CD8-positive, alpha-beta memory T cell (primary cell): ENCODE results near the gene SLC25A41. TPM values are rescaled to one million over a fixed set of nuclear protein-coding genes. Genes with fewer than 3 reads are reported as not detected.

Source experiments
- CTCF ChIA-PET: fragments of 350-600 bp; sonication (Branson Sonifier 250); formaldehyde crosslinking; loops from one replicate; lab custom pipeline; 2021; ENCODE audit warnings: antibody characterized with exemption; lab: Charles Lee
- POLR2A ChIA-PET: fragments of 350-600 bp; sonication (Branson Sonifier 250); formaldehyde crosslinking; loops from one replicate; lab custom pipeline; 2021; ENCODE audit warnings: antibody characterized with exemption; lab: Charles Lee
- DNase-seq, 5 donors: peaks; one replicate each; pipeline versions ENCODE4 v3.0.0 to v3.0.0-alpha.2; 2020 to 2022; ENCODE audit warnings: mixed read lengths in 1 of 5
- H3K27ac ChIP-seq: one replicate; pipeline ENCODE4 v1.7.0; 2013; ENCODE audit warnings: low read depth, mild to moderate bottlenecking, low read length, moderate library complexity
- H3K27me3 ChIP-seq: 2 replicates; pipeline ENCODE4 v1.7.0; 2013; ENCODE audit warnings: low read length, mild to moderate bottlenecking; ENCODE audit not compliant: insufficient read depth, poor library complexity, severe bottlenecking
- H3K36me3 ChIP-seq: 2 replicates; pipeline ENCODE4 v1.7.0; 2013; ENCODE audit warnings: mild to moderate bottlenecking, low read length, moderate library complexity; ENCODE audit not compliant: insufficient read depth
- H3K4me1 ChIP-seq: 2 replicates; pipeline ENCODE4 v1.7.0; 2013; ENCODE audit warnings: mild to moderate bottlenecking, low read length, moderate library complexity; ENCODE audit not compliant: insufficient read depth
- H3K4me3 ChIP-seq: 2 replicates; pipeline ENCODE4 v1.7.0; 2013; ENCODE audit warnings: mild to moderate bottlenecking, low read length
- H3K9me3 ChIP-seq: 2 replicates; pipeline ENCODE4 v1.7.0; 2013; ENCODE audit warnings: mild to moderate bottlenecking, low read length
- H3K27ac Mint-ChIP-seq, 8 donors: one replicate each; pipeline ENCODE4 v1.8.0; 2020 to 2021; ENCODE audit warnings: mixed read lengths in 8 of 8, mild to moderate bottlenecking in 6 of 8, inconsistent platforms in 3 of 8, moderate library complexity in 3 of 8
- H3K27me3 Mint-ChIP-seq, 2 donors: one replicate each; pipeline ENCODE4 v1.8.0; 2020 to 2021; ENCODE audit warnings: mixed read lengths in 2 of 2, mild to moderate bottlenecking in 1 of 2, moderate library complexity in 1 of 2
- H3K36me3 Mint-ChIP-seq, 3 donors: one replicate each; pipeline ENCODE4 v1.8.0; 2020 to 2021; ENCODE audit warnings: mixed read lengths in 3 of 3, inconsistent platforms in 1 of 3, mild to moderate bottlenecking in 1 of 3
- H3K4me1 Mint-ChIP-seq, 3 donors: one replicate each; pipeline ENCODE4 v1.8.0; 2020 to 2021; ENCODE audit warnings: mixed read lengths in 3 of 3, inconsistent platforms in 1 of 3, mild to moderate bottlenecking in 1 of 3
- H3K4me3 Mint-ChIP-seq, 7 donors: one replicate each; pipeline ENCODE4 v1.8.0; 2020 to 2021; ENCODE audit warnings: mixed read lengths in 7 of 7, mild to moderate bottlenecking in 6 of 7, moderate library complexity in 4 of 7, inconsistent platforms in 2 of 7
- H3K9me3 Mint-ChIP-seq, 5 donors: one replicate each; pipeline ENCODE4 v1.8.0; 2020 to 2022; ENCODE audit warnings: mixed read lengths in 5 of 5, mild to moderate bottlenecking in 3 of 5, moderate library complexity in 2 of 5, inconsistent platforms in 1 of 5
- polyA plus RNA-seq: library from polyadenylated mRNA; unstranded; fragments of 300-500 nt; fragmentation: Illumina TruSeq; gene quantifications from one replicate; pipeline ENCODE4 v1.2.3, GENCODE V29; 2021
- total RNA-seq, 2 experiments: library from RNA; stranded (reverse); gene quantifications; one replicate each; pipeline ENCODE4 v1.2.3, GENCODE V29; 2021

The SLC25A41 gene
- total and polyA plus RNA-seq, 3 experiments from 2014 or later: 0.28 to 0.33 TPM; not detected in 1

DNA sequence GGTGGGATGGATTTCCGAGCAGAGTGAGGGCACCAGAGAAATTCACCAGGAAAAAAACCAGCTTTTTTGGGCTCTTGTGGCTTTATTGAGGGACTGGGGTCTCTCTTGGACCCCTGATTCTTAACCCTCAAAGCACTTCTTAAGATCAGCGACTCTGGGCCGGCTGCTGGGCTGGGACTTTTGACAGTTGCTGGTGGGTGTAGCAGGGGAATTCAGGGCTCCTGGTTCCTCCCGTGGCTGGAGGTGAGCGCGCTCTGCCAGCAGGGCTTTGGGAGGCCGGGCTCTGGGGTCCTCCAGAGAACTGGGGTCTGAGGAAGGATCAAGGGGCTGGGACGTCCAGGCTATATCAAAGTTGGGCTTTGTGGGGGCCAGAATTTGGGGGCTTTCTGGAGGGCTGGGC, 33.8 kb upstream of the SLC25A41 start:
- ChIA-PET POLR2A (no interaction called here), CTCF (interaction anchor here (1.2 kb wide), 1 partner anchor 37 kb away, joined by 5 read pairs; no protein-coding TSS in a partner anchor)
- H3K36me3 Mint-ChIP-seq: peaks cover 0 to 44% (median 0%) of the 10 kb centered on the region in 3 donors
- H3K4me3 ChIP-seq: no peak overlapping the region
- no peaks in the 10 kb centered on the region for H3K9me3 Mint-ChIP-seq
- no peaks in the 10 kb centered on the region for H3K36me3 ChIP-seq
- H3K27me3 ChIP-seq: no peaks in the 10 kb centered on the region
- peaks cover 12% of the 10 kb centered on the region for H3K4me1 ChIP-seq
- H3K27me3 Mint-ChIP-seq: no peaks in the 10 kb centered on the region
- H3K9me3 ChIP-seq: no peaks in the 10 kb centered on the region
- DNase-seq: no peak
- no peak overlapping the region for H3K4me3 Mint-ChIP-seq
- peaks cover 5 to 17% (median 8%) of the 10 kb centered on the region in 3 donors for H3K4me1 Mint-ChIP-seq
- no peak overlapping the region for H3K27ac ChIP-seq
- H3K27ac Mint-ChIP-seq: peak overlapping the region in 4 of 8 donors; percentile 19 to 90 (median 66)

GRCh38 chr19:6466526-6467248, 33.1 kb upstream of the SLC25A41 start:
- DNase-seq: no peak
- H3K27me3 ChIP-seq: no peaks in the 10 kb centered on the region
- no peak overlapping the region for H3K27ac ChIP-seq
- no peak overlapping the region for H3K4me3 ChIP-seq
- Mint-ChIP-seq H3K27me3 (no peaks in the 10 kb centered on the region), H3K9me3 (no peaks in the 10 kb centered on the region), H3K27ac (peak overlapping the region in 2 of 8 donors; percentile 66 to 90), H3K36me3 (peaks cover 0 to 42% (median 0%) of the 10 kb centered on the region in 3 donors), H3K4me3 (no peak overlapping the region), H3K4me1 (peaks cover 8 to 17% (median 10%) of the 10 kb centered on the region in 3 donors)
- ChIA-PET POLR2A (no interaction called here), CTCF (no interaction called here)
- H3K9me3 ChIP-seq: no peaks in the 10 kb centered on the region
- H3K4me1 ChIP-seq: peaks cover 12% of the 10 kb centered on the region
- no peaks in the 10 kb centered on the region for H3K36me3 ChIP-seq

DNA sequence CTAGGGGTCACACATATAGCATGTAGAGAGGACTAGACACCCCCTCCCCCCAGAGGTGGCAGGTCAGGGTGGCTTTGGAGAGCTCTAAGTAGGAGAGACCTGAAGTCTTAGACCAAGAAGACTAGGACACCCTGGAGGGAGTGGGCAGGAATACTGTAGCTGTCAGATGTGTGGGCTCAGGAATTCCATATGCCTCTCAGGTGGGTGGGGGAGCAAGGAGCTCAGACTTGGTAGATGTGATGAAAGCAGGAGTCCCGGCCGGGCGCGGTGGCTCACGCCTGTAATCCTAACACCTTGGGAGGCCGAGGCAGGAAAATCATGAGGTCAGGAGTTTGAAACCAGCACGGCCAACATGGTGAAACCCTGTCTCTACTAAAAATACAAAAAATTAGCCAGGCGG, 32.1 kb upstream of the SLC25A41 start:
- no peaks in the 10 kb centered on the region for H3K9me3 Mint-ChIP-seq

DNA sequence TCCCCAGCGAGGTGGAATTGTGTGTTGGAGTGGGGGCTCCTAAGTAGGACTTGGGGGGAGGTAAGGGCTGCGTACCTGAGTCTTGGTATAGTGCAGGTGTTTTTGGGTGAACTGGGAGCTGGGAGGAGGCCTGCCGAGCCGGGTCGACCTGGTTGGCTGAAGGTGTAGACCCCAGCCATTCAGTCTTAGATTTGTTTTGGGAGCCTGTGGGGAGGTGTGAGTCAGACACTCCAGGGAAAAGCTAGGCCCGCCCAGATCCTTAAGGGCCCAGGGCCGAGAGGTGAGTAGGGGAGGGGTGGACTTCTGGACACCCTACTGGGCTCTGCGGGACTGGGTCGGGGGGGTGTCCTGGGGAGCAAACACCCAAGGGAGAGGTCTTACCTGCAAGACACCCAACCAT, 31.4 kb upstream of the SLC25A41 start:
- Mint-ChIP-seq H3K27ac (peak overlapping the region in 4 of 8 donors; percentile 42 to 91 (median 58)), H3K4me1 (peaks cover 12 to 23% (median 17%) of the 10 kb centered on the region in 3 donors), H3K4me3 (peak overlapping the region in 6 of 7 donors; percentile 11 to 50 (median 35)), H3K36me3 (peaks cover 0 to 32% (median under 1%) of the 10 kb centered on the region in 3 donors), H3K27me3 (no peaks in the 10 kb centered on the region), H3K9me3 (no peaks in the 10 kb centered on the region)
- no peaks in the 10 kb centered on the region for H3K36me3 ChIP-seq
- ChIA-PET CTCF (no interaction called here), POLR2A (no interaction called here)
- H3K4me1 ChIP-seq: peaks cover 12% of the 10 kb centered on the region
- no peak for DNase-seq
- no peaks in the 10 kb centered on the region for H3K9me3 ChIP-seq
- H3K4me3 ChIP-seq: no peak overlapping the region
- H3K27ac ChIP-seq: no peak overlapping the region
- H3K27me3 ChIP-seq: no peaks in the 10 kb centered on the region

More for the DNA sequence above, 32.1 kb upstream of the SLC25A41 start:
- Mint-ChIP-seq H3K36me3 (peaks cover 0 to 34% (median 0%) of the 10 kb centered on the region in 3 donors), H3K4me3 (peak overlapping the region in 1 of 7 donors; percentile 11), H3K4me1 (peaks cover 8 to 18% (median 11%) of the 10 kb centered on the region in 3 donors), H3K27me3 (no peaks in the 10 kb centered on the region), H3K27ac (peak overlapping the region in 2 of 8 donors; percentile 42 to 56)
- ChIA-PET CTCF (no interaction called here), POLR2A (no interaction called here)
- Histone ChIP-seq H3K9me3 (no peaks in the 10 kb centered on the region), H3K4me3 (no peak overlapping the region), H3K27me3 (no peaks in the 10 kb centered on the region), H3K27ac (no peak overlapping the region), H3K36me3 (no peaks in the 10 kb centered on the region), H3K4me1 (peaks cover 12% of the 10 kb centered on the region)
- no peak for DNase-seq

DNA sequence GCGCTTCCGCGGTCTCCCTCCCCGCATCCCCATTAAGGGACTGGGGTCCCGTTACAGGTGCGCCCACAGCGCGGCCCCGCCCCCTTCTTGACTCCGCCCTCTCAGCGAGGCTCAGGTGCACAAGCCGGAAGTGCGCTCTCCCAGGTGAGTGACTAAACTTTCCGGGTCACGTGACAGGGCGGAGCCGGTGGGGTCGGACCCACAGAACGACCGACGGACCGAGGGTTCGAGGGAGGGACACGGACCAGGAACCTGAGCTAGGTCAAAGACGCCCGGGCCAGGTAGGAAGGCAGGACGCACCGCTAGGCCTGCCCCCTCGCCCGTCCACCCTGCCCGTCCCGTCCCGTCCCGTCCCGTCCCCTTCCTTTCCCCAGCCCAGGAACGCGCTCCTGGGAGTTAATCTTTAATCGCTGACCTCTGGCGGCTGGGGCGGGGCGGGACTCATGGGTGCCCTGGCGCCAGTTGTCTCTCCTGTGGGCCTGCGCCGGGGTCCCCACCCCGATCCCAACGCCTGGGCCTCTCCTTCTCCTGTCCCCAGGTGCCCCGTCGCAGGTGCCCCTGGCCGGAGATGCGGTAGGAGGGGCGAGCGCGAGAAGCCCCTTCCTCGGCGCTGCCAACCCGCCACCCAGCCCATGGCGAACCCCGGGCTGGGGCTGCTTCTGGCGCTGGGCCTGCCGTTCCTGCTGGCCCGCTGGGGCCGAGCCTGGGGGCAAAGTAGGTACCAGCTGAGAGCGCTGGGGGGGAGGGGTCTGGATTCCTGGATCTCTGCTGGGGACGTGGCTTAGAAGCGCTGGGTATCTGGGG, 30.7 kb upstream of the SLC25A41 start, which contains the start of gene CRB3:
Gene CRB3, plus strand, starts transcription at position 202 of the 804 bp plus-strand sequence. Its CDS starts 431 bp downstream, at position 633.
- CTCF ChIA-PET: interaction anchor here (1.7 kb wide), 1 partner anchor 18 kb away, joined by 8 read pairs; the partner anchor contains the start of gene DENND1C
- DNase-seq: peak in 4 of 5 donors; percentile 25 to 77 (median 48)
- Mint-ChIP-seq H3K27ac (peak within 1 kb of the TSS in 5 of 8 donors; percentile 19 to 91 (median 60)), H3K27me3 (no peaks in the 10 kb centered on the region), H3K4me3 (peak within 1 kb of the TSS; percentile 33 to 83 (median 63)), H3K4me1 (peaks cover 14 to 25% (median 20%) of the 10 kb centered on the region in 3 donors), H3K9me3 (no peaks in the 10 kb centered on the region), H3K36me3 (peaks cover 0 to 26% (median 1%) of the 10 kb centered on the region in 3 donors)
- H3K27ac ChIP-seq: no peak within 1 kb of the TSS
- no peaks in the 10 kb centered on the region for H3K36me3 ChIP-seq
- POLR2A ChIA-PET: no interaction called here
- H3K9me3 ChIP-seq: no peaks in the 10 kb centered on the region
- H3K4me3 ChIP-seq: peak within 1 kb of the TSS; percentile 45
- no peaks in the 10 kb centered on the region for H3K27me3 ChIP-seq
- H3K4me1 ChIP-seq: peaks cover 12% of the 10 kb centered on the region

DNA sequence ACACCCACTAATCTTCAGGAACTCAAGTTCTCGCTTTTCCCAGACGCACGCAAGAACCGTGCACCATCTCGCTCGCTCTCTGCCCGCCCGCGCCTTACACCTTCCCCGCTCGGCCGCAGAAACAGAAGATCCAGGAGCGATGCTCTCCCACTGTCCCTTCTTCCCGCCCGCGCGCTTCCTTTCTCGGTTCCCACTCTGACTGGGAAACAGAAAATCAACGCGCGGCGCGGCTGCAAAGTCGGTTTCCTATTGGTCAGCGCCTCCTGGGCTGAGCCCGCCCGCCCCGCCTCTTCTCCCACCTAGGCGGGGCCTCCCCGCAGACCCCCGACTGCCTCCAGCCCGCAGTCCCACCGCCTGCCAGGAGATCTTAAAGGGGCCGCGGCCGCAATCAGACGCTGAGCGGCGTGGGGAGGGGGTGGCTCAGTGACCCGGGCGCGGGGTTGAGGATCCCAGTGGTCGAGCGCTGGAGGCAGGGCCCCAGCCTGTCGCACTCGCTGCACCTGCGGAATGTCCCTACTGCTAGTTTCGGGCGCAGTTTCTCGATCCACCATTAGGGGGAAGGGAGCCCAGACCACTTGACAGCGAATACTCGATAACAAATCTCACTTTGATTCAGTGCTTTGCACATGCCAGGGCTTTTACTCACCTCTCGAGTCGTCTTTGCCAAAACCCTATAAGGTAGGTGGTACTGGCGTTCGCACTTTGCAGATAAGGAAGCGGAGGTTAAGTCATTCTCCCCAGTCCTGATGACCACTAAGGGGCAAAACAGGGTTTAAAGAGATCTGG, 26.7 kb upstream of the SLC25A41 start:
- Histone ChIP-seq H3K27me3 (no peaks in the 10 kb centered on the region), H3K9me3 (no peaks in the 10 kb centered on the region), H3K36me3 (no peaks in the 10 kb centered on the region), H3K4me1 (peaks cover 16% of the 10 kb centered on the region), H3K4me3 (peak overlapping the region; percentile 95), H3K27ac (peak overlapping the region; percentile 65)
- H3K27ac Mint-ChIP-seq: peak overlapping the region; percentile 82 to 97 (median 90)
- no peaks in the 10 kb centered on the region for H3K27me3 Mint-ChIP-seq
- CTCF ChIA-PET: interaction anchor here (0.7 to 1.4 kb wide), 4 partner anchors 11 to 503 kb away, joined by 3 read pairs; no protein-coding TSS in a partner anchor
- POLR2A ChIA-PET: interaction anchor here (0.7 to 1.3 kb wide), 5 partner anchors 21 to 553 kb away, joined by 5 to 9 read pairs (median 5); partner anchors contain the start of genes DENND1C and KHSRP
- DNase-seq: peak; percentile 92 to 97 (median 96)
- H3K4me3 Mint-ChIP-seq: peak overlapping the region; percentile 92 to 98 (median 96)
- H3K9me3 Mint-ChIP-seq: peaks cover 0 to 2% (median 1%) of the 10 kb centered on the region in 5 donors
- H3K4me1 Mint-ChIP-seq: peaks cover 19 to 35% (median 26%) of the 10 kb centered on the region in 3 donors
- H3K36me3 Mint-ChIP-seq: peaks cover 4 to 15% (median 9%) of the 10 kb centered on the region in 3 donors
